Progenitor cell of endocrine pancreas (in vitro differentiated cells): Measurements from ENCODE around the gene MEIS2. TPM values are rescaled to one million over a fixed set of nuclear protein-coding genes. Genes with fewer than 3 reads are reported as not detected.

Experiments
- DNase-seq: peaks from one replicate; pipeline ENCODE4 v3.0.0; 2021; ENCODE audit warnings: low spot score; ENCODE audit not compliant: unreplicated experiment
- H3K27ac Mint-ChIP-seq: 2 replicates; pipeline ENCODE4 v1.8.0; 2021; ENCODE audit warnings: mild to moderate bottlenecking, moderate library complexity, mixed read lengths
- H3K27me3 Mint-ChIP-seq: 2 replicates; pipeline ENCODE4 v1.8.0; 2021; ENCODE audit warnings: mixed read lengths
- H3K36me3 Mint-ChIP-seq: 2 replicates; pipeline ENCODE4 v1.8.0; 2022; ENCODE audit warnings: mixed read lengths; ENCODE audit not compliant: insufficient read depth
- H3K4me1 Mint-ChIP-seq: 2 replicates; pipeline ENCODE4 v1.8.0; 2021; ENCODE audit warnings: low read depth, mixed read lengths
- H3K4me3 Mint-ChIP-seq: 2 replicates; pipeline ENCODE4 v1.8.0; 2021; ENCODE audit warnings: low read depth, mild to moderate bottlenecking, moderate library complexity, mixed read lengths
- H3K9me3 Mint-ChIP-seq: 2 replicates; pipeline ENCODE4 v1.8.0; 2021; ENCODE audit warnings: low read depth, mixed read lengths
- CTCF ChIP-seq: fragments of 200-600 bp; sonication (generic); IDR thresholded peaks from one replicate; pipeline ENCODE4 v1.5.0; 2021; ENCODE audit warnings: antibody characterized with exemption, mild to moderate bottlenecking; ENCODE audit not compliant: unreplicated experiment
- total RNA-seq: library from RNA; stranded (reverse); gene quantifications from 2 replicates; pipeline ENCODE4 v1.2.1, GENCODE V29; 2021

Gene MEIS2
- total RNA-seq, 1 donor from 2014 or later = 133 TPM

GRCh38 chr15:36941798-36942197 lies 158.6 kb downstream of the MEIS2 start:
- Mint-ChIP-seq H3K27ac (peak overlapping the region; percentile 65), H3K9me3 (no peaks in the 10 kb centered on the region), H3K27me3 (no peaks in the 10 kb centered on the region), H3K4me3 (peak overlapping the region; percentile 16), H3K36me3 (peaks cover 17% of the 10 kb centered on the region), H3K4me1 (peaks cover 80% of the 10 kb centered on the region)
- DNase-seq = no peak
- TF ChIP-seq CTCF = no peak

- H3K27me3 Mint-ChIP-seq = no peaks in the 10 kb centered on the region
- H3K4me3 Mint-ChIP-seq = peak overlapping the region; percentile 1
- no peaks in the 10 kb centered on the region for H3K9me3 Mint-ChIP-seq
- H3K4me1 Mint-ChIP-seq = peaks cover 77% of the 10 kb centered on the region
- H3K36me3 Mint-ChIP-seq = peaks cover 21% of the 10 kb centered on the region
- no peak for TF ChIP-seq CTCF
- H3K27ac Mint-ChIP-seq = peak overlapping the region; percentile 69
- no peak for DNase-seq
Measured at GRCh38 chr15:36940636-36941260, 159.6 kb downstream of the MEIS2 start.

DNA sequence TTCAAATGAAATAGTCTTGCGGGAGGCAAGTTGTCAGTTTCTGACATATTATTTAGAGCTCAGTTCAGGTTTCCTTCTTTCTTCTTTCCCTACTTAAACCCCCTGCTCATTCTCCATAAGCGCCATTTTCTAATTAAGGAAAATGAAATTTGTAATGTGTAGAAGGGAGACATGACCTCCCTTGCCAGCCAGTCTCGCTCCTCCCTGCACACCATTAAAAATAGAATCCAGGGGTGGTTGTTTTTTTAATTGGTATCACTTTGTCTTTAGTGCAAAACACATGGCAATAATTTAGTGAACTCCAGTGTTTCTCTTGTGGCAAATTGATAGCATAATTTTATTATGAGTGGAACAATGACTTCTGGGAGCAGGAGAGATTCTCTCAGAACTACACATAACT lies 160.1 kb downstream of the MEIS2 start:
- Mint-ChIP-seq H3K9me3 (no peaks in the 10 kb centered on the region), H3K27ac (peak overlapping the region; percentile 69), H3K4me3 (no peak overlapping the region), H3K36me3 (peaks cover 18% of the 10 kb centered on the region), H3K4me1 (peaks cover 73% of the 10 kb centered on the region), H3K27me3 (no peaks in the 10 kb centered on the region)
- no peak for DNase-seq
- TF ChIP-seq CTCF = no peak

DNA sequence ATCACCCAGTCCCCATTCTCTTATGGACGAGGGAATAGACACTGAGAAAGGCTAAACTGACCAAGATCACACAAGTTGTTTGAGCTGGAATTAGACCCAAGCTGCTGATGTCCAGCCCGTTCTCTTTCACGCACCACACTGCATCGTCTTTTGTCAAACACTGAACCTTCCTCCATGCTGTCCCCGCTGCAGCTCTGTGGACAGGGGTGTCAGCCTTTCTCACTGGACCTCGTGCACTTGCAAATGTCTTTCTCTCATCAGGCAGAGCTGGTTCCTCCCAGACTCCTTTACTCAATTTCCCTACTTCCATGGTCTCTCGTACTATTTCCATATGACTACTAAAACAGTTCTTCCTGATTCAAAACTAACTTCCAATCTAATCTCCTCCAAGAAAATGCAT lies 161.6 kb downstream of the MEIS2 start:
- no peak for TF ChIP-seq CTCF
- H3K27me3 Mint-ChIP-seq = no peaks in the 10 kb centered on the region
- H3K27ac Mint-ChIP-seq = no peak overlapping the region
- H3K36me3 Mint-ChIP-seq = peaks cover 17% of the 10 kb centered on the region
- peaks cover 63% of the 10 kb centered on the region for H3K4me1 Mint-ChIP-seq
- H3K9me3 Mint-ChIP-seq = no peaks in the 10 kb centered on the region
- no peak overlapping the region for H3K4me3 Mint-ChIP-seq
- DNase-seq = no peak

DNA sequence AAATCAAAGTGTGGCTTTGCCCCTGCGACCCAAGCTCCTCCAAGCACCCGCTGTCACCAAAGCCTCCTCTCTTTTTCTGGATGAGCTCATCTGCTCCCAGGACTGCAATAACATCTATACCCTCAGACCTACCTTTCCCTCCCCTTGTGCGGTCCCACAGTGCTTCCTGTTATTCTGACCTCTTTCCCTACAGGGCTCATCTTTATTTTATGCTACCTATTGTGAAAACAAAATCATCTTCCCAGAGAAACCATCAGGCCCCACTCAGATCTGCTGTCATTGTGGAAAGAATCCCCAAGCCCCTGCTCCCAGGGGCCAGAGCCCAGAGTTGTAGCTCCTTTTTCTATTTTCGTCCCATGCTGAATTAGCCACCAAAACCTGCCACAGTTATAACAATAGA lies 162.2 kb downstream of the MEIS2 start:
- H3K9me3 Mint-ChIP-seq = no peaks in the 10 kb centered on the region
- no peak for TF ChIP-seq CTCF
- H3K4me3 Mint-ChIP-seq = no peak overlapping the region
- H3K4me1 Mint-ChIP-seq = peaks cover 57% of the 10 kb centered on the region
- no peak for DNase-seq
- H3K27ac Mint-ChIP-seq = peak overlapping the region; percentile 7
- peaks cover 18% of the 10 kb centered on the region for H3K36me3 Mint-ChIP-seq
- no peaks in the 10 kb centered on the region for H3K27me3 Mint-ChIP-seq
